OCI-M1 (cell line): ENCODE results near the gene KBTBD12.

Experiments
- DNase-seq: peaks from one replicate; lab custom pipeline; 2025; lab: John Stamatoyannopoulos, UW

KBTBD12 gene

DNA sequence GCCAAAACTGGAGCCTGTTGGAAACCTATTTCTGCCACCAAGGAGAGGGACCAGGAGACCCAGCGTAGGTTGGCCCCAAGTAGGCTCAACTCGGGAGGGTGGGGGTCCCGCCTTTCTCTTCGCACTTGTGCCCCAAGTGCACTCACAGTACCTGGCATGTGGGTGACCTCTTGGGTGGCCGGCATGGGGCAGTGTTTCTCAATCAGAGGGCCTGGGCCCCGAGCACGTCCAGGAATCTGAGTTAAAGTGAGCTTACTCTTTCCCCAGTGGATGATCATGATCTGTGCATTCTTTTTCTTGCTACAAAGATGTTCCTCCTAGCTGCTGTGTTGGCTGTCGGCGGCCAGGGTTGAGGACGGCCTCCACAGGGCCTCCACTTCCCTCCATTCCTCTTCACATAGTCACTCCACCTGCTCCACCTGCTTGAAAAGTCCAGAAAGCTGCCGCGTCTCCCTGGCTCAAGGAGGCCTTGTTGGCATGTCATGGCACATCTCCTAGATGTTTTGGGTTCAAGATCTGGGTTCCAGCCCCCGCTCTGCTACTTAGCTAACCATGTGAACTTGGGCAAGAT is 70.7 kb downstream of the KBTBD12 start:
- no peak for DNase-seq

DNA sequence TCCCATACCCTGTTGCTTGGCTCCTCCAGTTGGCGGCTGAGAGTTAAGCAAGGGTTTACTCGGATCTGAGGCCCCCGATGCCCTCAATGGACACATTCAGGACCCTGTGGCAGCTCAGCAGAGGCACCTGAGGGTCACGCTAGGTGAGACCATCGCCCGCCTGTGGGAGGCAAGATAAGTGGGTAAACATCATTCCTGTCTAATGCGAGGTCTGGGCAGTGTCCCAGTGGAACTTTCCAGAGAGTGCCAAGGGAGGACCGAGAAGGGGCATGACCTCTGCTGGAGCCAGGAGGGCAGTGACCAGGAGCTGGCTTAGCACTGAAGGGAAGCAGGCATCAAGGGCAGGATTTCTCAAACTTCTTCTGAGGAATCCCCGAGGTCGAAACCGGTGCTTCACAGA is 71.8 kb downstream of the KBTBD12 start:
- DNase-seq: no peak

DNA sequence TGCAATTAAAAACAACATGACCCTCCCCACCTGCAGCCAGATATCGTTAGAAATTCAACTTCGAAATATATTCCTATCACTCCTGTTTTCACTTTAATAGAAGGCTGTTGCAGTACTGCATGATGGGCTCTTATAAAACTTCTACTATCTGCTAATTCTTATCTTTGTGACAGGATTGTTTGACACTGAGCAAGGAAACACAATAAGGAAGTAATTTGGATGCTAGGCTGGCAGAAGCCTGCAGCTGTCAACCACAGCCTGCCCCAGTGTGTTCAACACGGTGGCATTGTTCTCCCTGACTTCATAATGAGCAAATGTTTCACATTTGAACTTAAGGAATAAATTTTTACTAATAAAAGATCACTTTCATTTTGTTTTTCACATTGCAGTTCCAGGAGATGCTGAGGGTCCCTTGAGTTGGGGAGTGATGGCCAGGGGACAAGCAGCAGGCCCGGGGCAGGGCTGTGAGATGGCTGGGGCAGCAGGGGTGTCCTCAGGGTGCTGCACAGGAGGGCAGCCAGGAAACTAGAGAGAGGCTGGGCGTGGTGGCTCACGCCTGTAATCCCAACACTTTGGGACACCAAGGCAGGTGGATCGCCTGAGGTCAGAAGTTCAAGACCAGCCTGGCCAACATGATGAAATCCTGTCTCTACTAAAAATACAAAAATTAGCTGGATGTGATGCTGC is 72.4 kb downstream of the KBTBD12 start:
- peak; percentile 23 for DNase-seq

DNA sequence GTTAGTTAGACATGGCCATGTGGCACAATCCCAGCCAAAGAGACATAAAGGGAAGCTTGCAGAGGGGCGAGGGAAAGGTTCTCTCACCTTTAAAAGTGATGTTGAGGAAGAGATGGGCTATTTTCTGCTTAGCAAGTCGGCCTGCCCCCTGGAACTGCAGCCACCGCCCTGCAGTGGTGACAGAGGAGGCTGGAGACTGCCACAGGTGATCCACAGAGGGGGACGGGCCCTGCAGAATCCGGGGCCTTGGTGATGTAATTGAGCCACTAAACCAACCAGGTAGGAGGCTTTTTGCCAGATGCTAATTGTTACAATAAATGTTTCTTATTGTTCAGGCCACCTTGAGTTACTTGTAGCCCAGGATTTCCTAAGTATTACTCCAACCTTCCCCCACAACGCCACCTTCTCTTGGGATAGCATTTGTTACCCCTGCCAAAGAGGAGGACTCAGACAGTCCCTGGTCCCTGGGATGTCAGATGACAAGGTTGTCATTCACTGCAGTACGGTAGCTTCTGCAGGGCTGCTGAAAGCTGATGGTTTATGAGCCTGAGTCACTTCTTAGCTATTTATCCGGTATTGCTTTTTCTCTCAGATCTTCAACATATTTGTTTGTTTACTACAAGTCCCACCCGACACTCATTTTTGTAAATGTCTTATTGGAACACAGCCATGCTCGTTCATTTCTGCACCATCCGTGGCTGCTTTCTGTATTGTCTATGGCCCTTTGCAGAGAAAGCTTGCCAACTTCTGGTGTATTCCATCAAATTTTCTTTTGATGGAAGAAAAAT is 73.9 kb downstream of the KBTBD12 start:
- no peak for DNase-seq

DNA sequence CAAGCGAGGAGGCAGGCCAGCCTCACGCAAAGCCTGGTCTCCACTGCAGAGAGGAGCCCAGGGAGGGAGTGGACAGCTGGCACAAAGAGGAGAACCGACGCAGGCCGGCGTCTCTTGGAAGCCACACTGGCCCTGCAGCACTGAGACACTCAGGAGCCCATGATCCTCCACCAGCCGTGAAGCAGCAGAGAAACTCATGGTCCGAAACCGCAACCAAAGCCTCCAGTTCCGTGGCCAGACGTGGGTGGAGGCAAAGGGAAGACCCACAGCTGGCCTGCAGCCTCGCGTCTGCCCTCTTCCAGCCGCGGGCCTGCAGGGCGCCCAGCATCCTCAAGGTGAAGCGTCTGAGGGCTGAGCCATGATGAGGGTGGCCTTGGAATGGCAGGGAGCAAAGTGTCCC is 75.0 kb downstream of the KBTBD12 start:
- DNase-seq: no peak

DNA sequence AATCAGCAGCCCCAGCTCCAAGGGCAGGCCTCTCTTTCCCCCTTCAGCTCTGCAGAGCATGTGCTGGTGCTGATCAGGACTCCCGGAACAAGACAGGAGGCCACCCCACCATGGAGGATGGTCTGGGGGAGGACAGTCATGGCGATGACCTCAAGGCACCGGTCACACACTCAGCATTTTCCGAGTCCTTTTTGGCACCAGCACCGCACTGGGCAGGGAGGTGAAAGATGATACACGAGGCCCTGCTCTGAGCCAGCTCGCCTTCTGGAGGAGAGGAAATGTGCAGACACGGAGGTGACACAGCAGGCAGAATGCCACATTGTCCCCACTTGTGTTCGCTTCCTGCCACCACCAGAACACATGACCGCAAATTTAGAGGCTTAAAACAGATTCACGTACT is 75.4 kb downstream of the KBTBD12 start:
- no peak for DNase-seq

DNA sequence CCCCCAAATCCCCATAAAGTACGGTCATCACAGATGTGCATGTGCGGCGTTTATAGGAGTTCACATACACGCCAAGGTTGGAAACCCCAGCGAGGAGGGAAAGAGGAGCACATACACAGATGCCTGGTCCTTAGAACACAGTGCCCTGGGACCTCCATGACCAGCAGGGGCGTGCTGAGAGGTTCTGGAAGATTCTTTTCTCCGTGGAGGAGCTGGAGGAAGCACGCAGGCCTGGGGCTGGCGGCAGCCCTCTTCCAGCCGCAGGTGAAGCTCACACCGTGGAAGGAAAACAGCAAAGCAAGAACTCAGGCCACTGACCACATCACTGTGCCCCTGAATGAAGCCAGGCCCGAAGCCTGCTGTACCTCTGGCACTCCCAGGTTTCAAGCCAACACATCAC is 76.2 kb downstream of the KBTBD12 start:
- DNase-seq: no peak

DNA sequence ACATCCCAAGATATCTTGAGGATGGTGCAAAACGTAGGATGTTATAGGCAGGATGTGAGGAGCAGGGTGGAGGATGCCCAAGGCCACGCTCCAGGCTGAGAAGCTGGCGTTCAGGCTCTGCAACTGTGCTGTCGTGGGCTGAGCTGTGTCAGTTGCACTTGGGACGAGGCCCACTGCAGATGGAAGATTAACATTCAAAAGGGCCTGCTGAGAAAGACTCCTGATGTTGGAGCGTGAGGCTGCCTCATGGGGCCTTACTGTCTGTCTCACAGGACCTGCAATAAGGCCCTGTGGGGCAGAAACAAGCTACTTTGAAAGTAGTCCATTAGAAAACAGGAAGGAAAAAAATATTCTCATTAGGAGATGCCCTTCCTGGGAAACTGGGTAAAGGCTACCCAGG is 76.6 kb downstream of the KBTBD12 start:
- DNase-seq: no peak

DNA sequence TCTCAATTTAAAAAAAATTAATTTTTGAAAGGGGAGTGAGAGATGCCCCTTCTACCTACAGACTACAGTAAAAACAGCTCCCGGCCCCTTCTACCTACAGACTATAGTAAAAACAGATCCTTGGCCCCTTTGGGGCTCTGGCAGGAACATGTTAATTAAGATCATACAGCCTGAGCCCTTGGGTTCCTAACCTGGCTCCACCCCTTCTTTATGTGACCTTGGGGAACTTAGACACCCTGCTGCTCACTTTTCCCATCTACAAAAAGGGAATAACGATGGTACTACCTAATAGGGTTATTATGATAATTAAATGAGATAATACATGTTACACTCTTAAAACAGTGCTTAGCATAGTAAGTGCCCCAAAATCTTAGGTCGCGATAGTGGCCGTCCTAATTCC is 77.1 kb downstream of the KBTBD12 start:
- no peak for DNase-seq

DNA sequence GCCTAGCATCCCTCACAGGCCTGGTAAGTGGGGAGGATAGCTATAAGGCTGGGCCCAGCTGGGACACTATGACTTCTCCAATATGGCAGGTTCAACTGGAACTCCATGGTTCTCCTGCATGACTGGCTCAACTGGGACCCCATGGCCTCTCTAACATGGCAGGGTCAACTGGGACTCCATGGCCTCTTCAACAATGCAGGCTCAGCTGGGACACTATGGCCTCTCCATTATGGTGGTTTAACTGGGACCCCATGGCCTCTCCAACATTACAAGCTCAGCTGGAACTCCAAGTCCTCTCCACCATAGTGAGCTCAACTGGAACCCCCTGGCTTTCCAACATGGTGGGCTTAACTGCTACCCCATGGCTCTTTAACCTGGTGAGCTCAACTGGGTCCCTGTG is 79.0 kb downstream of the KBTBD12 start:
- no peak for DNase-seq

DNA sequence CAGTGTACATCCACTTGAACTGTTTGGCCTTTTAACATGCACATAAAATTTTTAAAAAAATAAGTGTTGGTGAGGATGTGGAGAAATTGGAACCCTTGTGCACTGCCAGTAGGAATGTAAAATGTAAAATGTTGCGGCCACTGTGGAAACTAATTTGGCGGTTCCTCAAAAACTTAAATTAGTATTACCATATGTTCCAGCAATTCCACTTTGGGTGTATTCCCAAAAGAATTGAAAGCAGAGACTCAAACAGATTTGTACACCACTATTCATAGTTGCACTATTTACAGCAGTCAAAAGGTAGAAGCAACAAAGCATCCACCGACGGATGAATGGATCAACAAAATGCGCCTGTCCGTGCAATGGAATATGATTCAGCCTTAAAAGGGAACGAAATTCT is 82.0 kb downstream of the KBTBD12 start:
- DNase-seq: no peak

DNA sequence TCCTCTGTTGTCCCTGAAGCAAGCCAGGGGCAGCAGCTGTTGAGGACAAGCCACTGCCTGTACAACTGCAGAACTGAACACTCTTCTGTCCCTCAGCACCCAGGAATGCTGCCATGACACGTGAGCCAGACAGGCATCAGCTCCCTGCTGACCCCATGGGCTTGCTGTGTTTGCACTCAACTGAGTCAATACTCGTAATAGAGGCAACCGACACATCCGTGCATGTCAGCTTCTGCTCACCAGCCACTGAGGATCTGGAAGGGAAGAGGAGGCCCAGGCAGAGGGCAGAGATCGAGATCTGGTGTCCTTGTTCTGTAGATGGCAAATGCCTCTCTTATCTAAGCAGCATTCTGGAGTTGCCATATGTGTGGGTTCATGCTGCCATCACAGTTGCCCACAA is 82.9 kb downstream of the KBTBD12 start:
- no peak for DNase-seq

DNA sequence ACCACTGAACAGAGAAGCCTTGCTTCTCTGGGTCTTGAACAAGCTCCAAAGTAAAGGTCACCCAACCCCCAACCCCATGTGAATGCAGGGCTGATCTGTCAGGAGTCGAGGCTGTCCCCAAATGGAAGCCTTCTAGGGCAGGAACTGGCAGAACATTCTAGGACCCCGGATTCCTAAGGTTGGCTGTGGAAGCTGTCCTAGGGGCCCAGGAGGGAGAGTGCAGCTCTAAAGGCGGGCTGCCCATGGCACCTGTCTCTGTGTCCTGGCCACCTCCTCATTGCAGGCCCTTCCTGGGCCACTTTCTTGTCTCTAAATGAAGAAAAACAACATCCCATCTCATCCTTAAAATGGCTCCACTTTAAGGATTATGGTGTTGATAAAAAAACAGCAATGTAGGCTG is 83.6 kb downstream of the KBTBD12 start:
- DNase-seq: no peak

DNA sequence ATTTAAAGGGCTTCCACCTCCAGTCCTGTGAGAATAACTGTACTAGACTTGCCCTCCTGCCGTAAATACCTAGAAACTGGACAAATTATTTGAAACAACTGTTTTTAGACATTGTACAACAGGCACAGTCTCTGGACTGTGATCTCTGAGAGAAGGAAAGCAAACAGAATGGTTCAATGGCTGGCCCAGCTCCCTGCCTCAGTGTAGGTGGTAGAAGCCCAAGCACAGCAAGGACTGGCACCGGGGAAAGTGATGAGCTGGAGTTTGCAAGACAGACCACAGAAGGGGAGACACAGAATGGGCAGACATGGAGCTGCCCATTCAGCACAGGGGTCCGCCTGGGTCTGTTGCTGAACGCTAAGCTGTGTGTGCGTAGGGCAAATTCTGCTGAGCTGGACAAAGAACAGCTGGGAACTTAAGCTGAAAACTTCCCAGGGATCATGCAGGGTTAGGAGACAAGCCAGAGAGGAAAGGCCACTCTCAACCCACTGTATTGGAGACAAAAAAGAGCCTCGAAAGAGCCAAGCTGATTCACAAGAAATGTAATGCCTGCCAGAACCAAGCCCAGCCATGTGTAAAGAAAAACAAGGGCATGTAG is 84.6 kb downstream of the KBTBD12 start:
- no peak for DNase-seq

DNA sequence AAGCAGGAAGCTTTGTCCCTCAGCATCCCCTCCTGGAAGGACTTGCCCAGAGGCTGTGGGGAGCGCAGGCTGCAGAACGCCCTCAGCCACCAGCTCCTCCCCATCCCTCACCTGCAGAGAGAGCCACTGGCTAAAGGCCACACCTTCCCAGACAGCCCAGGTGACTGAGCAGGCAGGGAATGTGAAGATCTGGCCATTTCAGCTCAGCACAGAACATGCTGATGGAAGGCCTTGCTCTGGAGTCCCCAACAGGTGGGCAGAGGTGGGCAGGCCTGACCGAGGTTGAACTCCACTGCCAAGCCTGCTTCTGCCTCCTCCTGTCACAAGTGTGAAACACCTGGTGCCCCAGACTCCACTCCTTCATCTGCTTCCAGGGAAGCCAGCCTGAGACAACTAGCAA is 86.5 kb downstream of the KBTBD12 start:
- DNase-seq: no peak

DNA sequence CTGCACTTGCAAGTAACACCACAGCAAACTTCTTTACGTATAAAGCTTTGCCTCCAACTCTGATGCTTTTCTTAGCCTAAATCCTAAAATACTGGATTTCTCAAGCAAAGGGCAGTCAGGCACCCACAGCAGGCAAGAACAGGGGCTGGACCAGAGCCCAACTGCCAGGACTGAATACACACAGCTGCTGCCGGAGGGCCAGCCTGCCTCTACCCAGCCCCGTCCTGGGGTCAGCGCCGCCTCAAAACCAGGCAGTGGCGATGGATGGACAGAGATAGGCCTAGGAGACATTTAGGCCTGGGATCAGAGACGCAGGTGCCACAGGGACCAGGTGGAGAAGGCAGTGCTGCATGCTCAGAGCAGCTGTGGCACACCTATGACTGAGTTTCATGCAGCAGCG is 89.6 kb downstream of the KBTBD12 start:
- no peak for DNase-seq

DNA sequence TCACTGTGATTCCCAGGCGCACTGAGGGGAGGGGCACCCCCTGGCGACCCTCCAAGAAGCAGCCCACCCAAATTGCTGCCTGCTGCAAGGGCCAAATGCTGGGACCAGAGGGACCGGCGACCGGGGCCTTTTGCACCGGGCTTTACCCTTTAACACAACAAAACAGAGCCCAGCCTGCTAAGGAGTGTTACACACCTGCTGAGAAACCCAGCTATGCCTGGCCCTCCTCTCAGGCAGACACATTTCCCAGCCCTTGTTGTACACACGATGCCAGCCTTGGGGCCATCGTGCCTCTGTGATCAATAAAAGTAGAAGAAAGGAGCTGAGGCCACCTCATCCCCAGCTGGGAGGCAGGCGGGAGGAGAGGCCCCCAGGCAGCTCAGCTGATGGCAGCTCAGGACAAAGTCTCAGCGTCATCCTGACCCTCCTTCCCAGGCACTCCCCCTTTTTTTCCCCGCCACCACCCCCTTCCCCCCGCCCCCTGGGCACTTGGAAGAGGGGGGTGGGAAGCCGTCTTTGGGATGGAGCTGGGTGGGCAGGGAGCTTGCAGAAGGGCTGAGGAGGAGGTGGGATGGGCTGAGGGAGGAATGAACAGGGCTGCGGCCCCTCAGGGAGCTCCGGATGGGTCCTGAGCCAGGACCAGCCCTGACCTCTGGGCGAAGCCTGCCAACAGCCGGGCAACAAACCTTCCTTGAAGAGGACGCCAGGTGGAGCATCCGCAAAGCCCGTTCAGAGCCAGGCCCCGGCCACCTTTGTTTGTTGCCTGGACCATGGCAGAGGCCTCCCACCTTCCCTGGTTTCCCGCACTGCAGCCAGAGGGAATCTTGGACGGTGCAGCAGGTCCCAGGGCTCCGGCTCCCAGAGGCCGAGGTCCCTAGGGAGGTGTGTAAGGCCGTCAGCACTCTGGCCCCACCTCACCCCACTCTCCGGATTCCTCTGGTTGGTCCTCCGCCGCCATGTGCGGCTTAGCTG is 91.3 kb downstream of the KBTBD12 start:
- no peak for DNase-seq

DNA sequence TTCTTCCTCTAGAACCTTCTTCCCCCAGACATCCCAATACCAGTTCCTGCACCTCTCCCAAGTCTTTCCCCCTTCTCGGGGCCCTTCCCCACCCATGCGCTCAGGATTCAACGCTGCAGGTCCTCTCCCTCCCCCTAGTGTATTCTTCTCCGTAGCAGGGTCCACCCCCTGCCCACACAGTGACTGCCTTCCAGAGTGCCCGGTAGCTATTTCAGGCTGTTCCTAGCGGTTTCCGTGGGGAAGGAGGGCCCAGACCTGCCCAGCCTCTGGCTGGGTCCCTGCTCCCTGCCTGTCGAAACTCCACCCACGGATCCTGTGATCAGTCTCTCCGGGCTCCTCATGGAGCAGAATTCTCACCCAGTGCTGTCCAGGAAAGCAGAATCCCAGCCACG is 92.0 kb downstream of the KBTBD12 start:
- no peak for DNase-seq

DNA sequence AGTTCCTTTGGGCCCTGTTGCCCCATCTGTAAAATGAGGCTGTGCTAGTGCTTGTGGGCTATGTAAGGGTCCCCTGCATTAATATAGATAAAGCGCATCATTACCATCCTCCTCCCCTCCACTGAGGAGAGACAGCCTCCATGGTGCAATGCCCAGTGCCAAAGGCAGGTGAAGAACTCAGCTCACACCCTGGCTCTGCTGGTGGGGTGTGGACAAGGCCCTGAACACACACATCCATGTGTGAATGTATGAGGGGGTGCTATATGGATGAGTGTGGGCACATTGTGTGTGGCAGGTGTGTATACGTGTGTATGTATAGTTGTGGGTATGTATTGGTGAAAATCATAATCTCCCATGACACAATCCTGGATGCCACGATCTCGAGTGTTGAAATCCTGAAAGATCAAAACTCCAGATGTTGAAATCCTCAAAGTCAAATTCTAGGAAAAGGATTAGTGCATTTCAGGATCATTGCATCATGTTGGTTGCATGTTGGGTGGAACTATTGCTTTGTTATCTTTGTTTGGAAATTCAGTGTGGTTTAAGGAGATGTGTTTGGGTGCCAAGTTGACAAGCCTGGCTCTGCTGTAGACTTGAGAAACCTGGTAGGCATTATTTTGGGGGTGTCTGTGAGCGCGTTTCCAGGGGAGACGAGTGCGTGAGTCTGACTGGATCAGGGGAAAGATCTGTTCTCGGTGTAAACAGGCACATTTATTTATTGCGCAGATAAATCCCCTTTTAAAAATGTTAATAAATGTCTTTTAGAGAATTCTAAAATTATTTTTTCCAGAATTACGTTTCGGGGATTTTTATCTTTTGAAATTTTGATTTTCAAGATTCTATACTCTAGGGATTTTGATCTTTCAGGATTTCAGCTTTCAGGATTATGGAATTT is 95.2 kb downstream of the KBTBD12 start:
- DNase-seq: peak; percentile 91

DNA sequence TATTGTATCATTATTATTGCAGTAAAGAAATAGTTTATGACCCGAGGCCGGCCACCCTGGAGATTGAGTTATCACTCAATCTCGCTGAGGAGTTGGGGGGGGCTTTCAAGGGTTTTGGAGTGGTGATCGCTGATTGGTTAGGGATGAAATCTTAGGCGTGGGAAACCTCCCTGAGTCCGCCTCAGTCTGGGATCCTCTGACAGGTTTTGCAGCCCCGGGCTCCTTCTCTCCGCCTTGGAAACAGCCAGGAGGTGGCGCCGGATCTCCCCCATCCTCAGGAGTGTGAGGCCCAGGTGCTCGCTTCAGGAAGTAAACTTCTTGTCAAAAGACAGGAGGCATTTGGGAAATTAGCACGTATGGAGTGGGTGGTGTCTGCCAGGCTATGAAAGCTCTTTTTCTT is 96.1 kb downstream of the KBTBD12 start:
- peak; percentile 66 for DNase-seq

DNA sequence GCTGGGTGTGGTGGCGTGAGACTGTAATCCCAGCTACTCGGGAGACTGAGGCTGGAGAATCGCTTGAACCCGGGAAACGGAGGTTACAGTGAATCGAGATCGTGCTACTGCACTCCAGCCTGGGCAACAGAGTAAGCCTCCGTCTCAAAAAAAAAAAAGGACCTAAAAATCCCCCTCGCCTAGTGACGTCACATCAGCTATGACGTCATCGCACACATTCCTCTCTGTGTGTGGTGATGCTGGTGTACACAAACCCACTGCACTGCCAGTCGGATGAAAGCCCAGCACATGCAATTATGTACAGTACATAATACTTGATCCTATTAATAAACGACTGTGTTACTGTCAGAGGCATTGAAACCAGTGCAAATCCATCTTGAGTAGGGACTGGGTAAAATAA is 97.0 kb downstream of the KBTBD12 start:
- DNase-seq: no peak
